ENCODE results near the gene PLA2G12A. TPM values are rescaled to one million over a fixed set of nuclear protein-coding genes. Genes with fewer than 3 reads are reported as not detected.
A peak's percentile ranks its signal among the peaks of the same experiment; 100 is the strongest.

The PLA2G12A gene
- total RNA-seq, 1 donor from 2014 or later, result 7.7 TPM

GRCh38 chr4:109729117-109729717 is 653 bp downstream of the PLA2G12A start:
- peak; percentile 6 to 14 for DNase-seq (ENCODE audit: low read depth in 2 of 2)

GRCh38 chr4:109728385-109728784 is 1.5 kb downstream of the PLA2G12A start:
- no peak for DNase-seq (ENCODE audit: low read depth in 2 of 2)

GRCh38 chr4:109723110-109723509 is 6.8 kb downstream of the PLA2G12A start:
- DNase-seq (ENCODE audit: low read depth in 2 of 2), result no peak

- no peak for DNase-seq (ENCODE audit: low read depth in 2 of 2)
Observed at GRCh38 chr4:109722357-109722756, 7.5 kb downstream of the PLA2G12A start.

- peak in 1 of 2 donors; percentile 27 for DNase-seq (ENCODE audit: low read depth in 2 of 2)
Observed at GRCh38 chr4:109721033-109721432, 8.8 kb downstream of the PLA2G12A start.

GRCh38 chr4:109719604-109720003 is 10.3 kb downstream of the PLA2G12A start:
- DNase-seq (ENCODE audit: low read depth in 2 of 2), result no peak

GRCh38 chr4:109718759-109719158 is 11.1 kb downstream of the PLA2G12A start:
- DNase-seq (ENCODE audit: low read depth in 2 of 2), result no peak

- no peak for DNase-seq (ENCODE audit: low read depth in 2 of 2)
Observed at GRCh38 chr4:109713500-109713899, 16.4 kb downstream of the PLA2G12A start.

GRCh38 chr4:109708990-109709389 is 20.9 kb downstream of the PLA2G12A start:
- no peak for DNase-seq (ENCODE audit: low read depth in 2 of 2)

GRCh38 chr4:109708435-109708834 is 21.4 kb downstream of the PLA2G12A start:
- peak in 1 of 2 donors; percentile 27 for DNase-seq (ENCODE audit: low read depth in 2 of 2)

- DNase-seq (ENCODE audit: low read depth in 2 of 2), result peak; percentile 23 to 58
Observed at GRCh38 chr4:109703664-109704361, 26.1 kb downstream of the PLA2G12A start.

- peak; percentile 67 to 80 for DNase-seq (ENCODE audit: low read depth in 2 of 2)
Observed at GRCh38 chr4:109702950-109703663, 26.8 kb downstream of the PLA2G12A start, which contains the start of gene CASP6. CASP6 (minus strand) TSS chr4:109703445; CDS start chr4:109703395, 50 bp downstream.

- peak; percentile 11 for DNase-seq (ENCODE audit: low read depth in 2 of 2)
Observed at GRCh38 chr4:109701566-109702410, 28.1 kb downstream of the PLA2G12A start.

GRCh38 chr4:109699553-109700225 is 30.2 kb downstream of the PLA2G12A start:
- DNase-seq (ENCODE audit: low read depth in 2 of 2), result no peak

GRCh38 chr4:109698656-109699055 is 31.2 kb downstream of the PLA2G12A start:
- no peak for DNase-seq (ENCODE audit: low read depth in 2 of 2)

- DNase-seq (ENCODE audit: low read depth in 2 of 2), result no peak
Observed at GRCh38 chr4:109691411-109691920, 38.4 kb downstream of the PLA2G12A start.

- no peak for DNase-seq (ENCODE audit: low read depth in 2 of 2)
Observed at GRCh38 chr4:109690690-109691410, 39.0 kb downstream of the PLA2G12A start.

- no peak for DNase-seq (ENCODE audit: low read depth in 2 of 2)
Observed at GRCh38 chr4:109684727-109685126, 45.1 kb downstream of the PLA2G12A start.

GRCh38 chr4:109683621-109684253 is 46.1 kb downstream of the PLA2G12A start:
- DNase-seq (ENCODE audit: low read depth in 2 of 2), result no peak

GRCh38 chr4:109682875-109683274 is 47.0 kb downstream of the PLA2G12A start:
- DNase-seq (ENCODE audit: low read depth in 2 of 2), result no peak

Data from lung microvascular endothelial cell (primary cell).